HL-60 (cell line): ENCODE data around the gene APOBEC3H.

Experiments
- DNase-seq, 2 experiments: peaks; one replicate each; pipeline ENCODE4 v3.0.0-alpha.2; 2010 to 2020; ENCODE audit warnings: low read depth in 1 of 2, low spot score in 1 of 2
- H3K27ac ChIP-seq: fragments of 250-450 bp; sonication (Bioruptor Pico); replicated peaks from 2 replicates; pipeline ENCODE4 v1.5.1; 2020; ENCODE audit warnings: mild to moderate bottlenecking, moderate library complexity
- H3K27me3 ChIP-seq: fragments of 250-450 bp; sonication (Bioruptor Pico); 2 replicates; pipeline ENCODE4 v1.5.1; 2021; ENCODE audit warnings: mild to moderate bottlenecking, moderate library complexity; ENCODE audit not compliant: insufficient read depth, poor library complexity, severe bottlenecking
- H3K4me3 ChIP-seq: replicated peaks from 2 replicates; pipeline ENCODE4 v1.5.1; 2011; ENCODE audit warnings: mild to moderate bottlenecking, control low read depth, low read length; ENCODE audit not compliant: insufficient read depth
- GABPA ChIP-seq: IDR thresholded peaks from 2 replicates; pipeline ENCODE4 v1.6.1; 2012; ENCODE audit warnings: low read depth
- POLR2AphosphoS5 ChIP-seq: IDR thresholded peaks from 2 replicates; pipeline ENCODE4 v1.6.1; 2012; ENCODE audit warnings: low read depth
- REST ChIP-seq: IDR thresholded peaks from 2 replicates; pipeline ENCODE4 v1.6.1; 2012; ENCODE audit warnings: low read depth; ENCODE audit not compliant: insufficient replicate concordance
- SPI1 ChIP-seq: IDR thresholded peaks from 2 replicates; pipeline ENCODE4 v1.6.1; 2012; ENCODE audit warnings: low read depth, mild to moderate bottlenecking, borderline replicate concordance
- TF ChIP-seq, protein P1 (sequence below): IDR thresholded peaks from one replicate; pipeline ENCODE4 v1.5.1; 2011; ENCODE audit warnings: low read length, control low read depth, inconsistent platforms; ENCODE audit not compliant: insufficient read depth

The APOBEC3H gene

GRCh38 chr22:39144101-39144767 is 47.2 kb downstream of the APOBEC3H start:
- Histone ChIP-seq H3K4me3 (peak overlapping the region; percentile 74), H3K27ac (no peak overlapping the region), H3K27me3 (peaks cover under 1% of the 10 kb centered on the region)
- no peak for DNase-seq
- TF ChIP-seq, protein P1, sequence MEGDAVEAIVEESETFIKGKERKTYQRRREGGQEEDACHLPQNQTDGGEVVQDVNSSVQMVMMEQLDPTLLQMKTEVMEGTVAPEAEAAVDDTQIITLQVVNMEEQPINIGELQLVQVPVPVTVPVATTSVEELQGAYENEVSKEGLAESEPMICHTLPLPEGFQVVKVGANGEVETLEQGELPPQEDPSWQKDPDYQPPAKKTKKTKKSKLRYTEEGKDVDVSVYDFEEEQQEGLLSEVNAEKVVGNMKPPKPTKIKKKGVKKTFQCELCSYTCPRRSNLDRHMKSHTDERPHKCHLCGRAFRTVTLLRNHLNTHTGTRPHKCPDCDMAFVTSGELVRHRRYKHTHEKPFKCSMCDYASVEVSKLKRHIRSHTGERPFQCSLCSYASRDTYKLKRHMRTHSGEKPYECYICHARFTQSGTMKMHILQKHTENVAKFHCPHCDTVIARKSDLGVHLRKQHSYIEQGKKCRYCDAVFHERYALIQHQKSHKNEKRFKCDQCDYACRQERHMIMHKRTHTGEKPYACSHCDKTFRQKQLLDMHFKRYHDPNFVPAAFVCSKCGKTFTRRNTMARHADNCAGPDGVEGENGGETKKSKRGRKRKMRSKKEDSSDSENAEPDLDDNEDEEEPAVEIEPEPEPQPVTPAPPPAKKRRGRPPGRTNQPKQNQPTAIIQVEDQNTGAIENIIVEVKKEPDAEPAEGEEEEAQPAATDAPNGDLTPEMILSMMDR = no peak
- no peak for TF ChIP-seq POLR2AphosphoS5

- DNase-seq = no peak
- Histone ChIP-seq H3K27ac (peak overlapping the region; percentile 44; the same call in 1 of the 2 replicates), H3K27me3 (no peaks in the 10 kb centered on the region), H3K4me3 (peak overlapping the region; percentile 64; the same call in 1 of the 2 replicates)
- TF ChIP-seq GABPA = no peak
- TF ChIP-seq, protein P1 = no peak
These were observed 49.4 kb downstream of the APOBEC3H start for GRCh38 chr22:39146256-39147101.

- H3K4me3 ChIP-seq = no peak overlapping the region
- no peak for DNase-seq
- no peak overlapping the region for H3K27ac ChIP-seq
- no peaks in the 10 kb centered on the region for H3K27me3 ChIP-seq
- TF ChIP-seq GABPA (no peak), REST (no peak), SPI1 (no peak), POLR2AphosphoS5 (no peak)
- TF ChIP-seq, protein P1 = no peak
These were observed 50.4 kb downstream of the APOBEC3H start for GRCh38 chr22:39147335-39148025.

DNA sequence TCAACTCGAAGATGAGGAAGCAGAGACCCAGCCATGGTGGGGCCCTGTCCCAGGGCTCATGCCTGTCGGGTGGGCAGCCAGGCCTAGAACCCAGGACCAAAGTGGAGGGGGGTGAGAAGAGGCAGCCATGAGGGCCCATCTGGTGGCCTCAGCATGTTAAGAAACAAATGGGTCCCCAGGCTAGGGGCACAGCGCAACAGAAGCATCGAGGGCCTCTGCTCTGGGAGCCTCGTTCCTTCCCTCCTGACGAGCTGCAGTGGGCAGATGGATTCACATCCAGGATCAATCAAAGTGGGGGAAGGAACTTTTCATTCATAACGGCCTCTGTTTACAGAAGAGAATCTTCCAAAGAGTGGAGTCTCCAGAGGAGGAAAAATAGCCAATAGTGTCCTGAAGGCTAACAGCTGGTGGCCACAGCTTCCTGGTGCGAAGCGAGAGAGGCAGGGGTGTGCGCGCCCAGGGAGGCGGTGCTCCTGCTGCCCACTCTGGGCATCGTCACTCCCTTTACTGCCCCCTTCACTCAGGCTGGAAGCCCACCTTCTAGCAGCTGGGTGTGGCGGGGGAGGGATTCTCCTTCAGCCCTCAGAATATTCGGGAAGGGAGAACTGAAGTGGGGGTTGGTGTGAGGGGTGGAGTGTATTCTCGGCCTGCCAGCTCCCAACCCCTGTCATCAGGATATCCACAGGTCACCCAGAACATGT is 51.1 kb downstream of the APOBEC3H start:
- DNase-seq = no peak
- TF ChIP-seq, protein P1 = no peak
- TF ChIP-seq POLR2AphosphoS5 = no peak
- TF ChIP-seq GABPA = no peak
- no peak for TF ChIP-seq REST
- TF ChIP-seq SPI1 = no peak
- Histone ChIP-seq H3K4me3 (no peak overlapping the region), H3K27ac (no peak overlapping the region), H3K27me3 (peaks cover 4% of the 10 kb centered on the region)
